GM10248 (cell line): Measurements from ENCODE around the gene SIPA1L3.

ENCODE experiments used
- CTCF ChIA-PET: fragments of 300-600 bp; sonication (Branson Sonifier 250); formaldehyde crosslinking; extraction: SDS; loops from one replicate; lab custom pipeline; 2021; ENCODE audit warnings: antibody characterized with exemption; lab: Yijun Ruan, JAX
- POLR2A ChIA-PET: fragments of 350-650 bp; sonication (Branson Sonifier 250); formaldehyde crosslinking; extraction: SDS; loops from one replicate; lab custom pipeline; 2020; ENCODE audit warnings: antibody characterized with exemption; lab: Yijun Ruan, JAX
- DNase-seq: peaks from one replicate; pipeline ENCODE4 v3.0.0; 2012; ENCODE audit errors: extremely low spot score
- CTCF ChIP-seq: IDR thresholded peaks from 2 replicates; pipeline ENCODE4 v1.5.1; 2012; ENCODE audit warnings: mild to moderate bottlenecking, low read depth; ENCODE audit errors: extremely low read depth, missing control alignments, control extremely low read depth

SIPA1L3 gene

GRCh38 chr19:38057959-38058690 is 151.1 kb downstream of the SIPA1L3 start:
- ChIA-PET POLR2A (interaction anchor here (0.6 kb wide), 1 partner anchor 41 kb away, joined by 9 read pairs; no protein-coding TSS in a partner anchor), CTCF (interaction anchor here (1.3 to 2.9 kb wide), 3 partner anchors 11 to 156 kb away, joined by 3 to 19 read pairs (median 7); no protein-coding TSS in a partner anchor)
- no peak for DNase-seq
- no peak for TF ChIP-seq CTCF

DNA sequence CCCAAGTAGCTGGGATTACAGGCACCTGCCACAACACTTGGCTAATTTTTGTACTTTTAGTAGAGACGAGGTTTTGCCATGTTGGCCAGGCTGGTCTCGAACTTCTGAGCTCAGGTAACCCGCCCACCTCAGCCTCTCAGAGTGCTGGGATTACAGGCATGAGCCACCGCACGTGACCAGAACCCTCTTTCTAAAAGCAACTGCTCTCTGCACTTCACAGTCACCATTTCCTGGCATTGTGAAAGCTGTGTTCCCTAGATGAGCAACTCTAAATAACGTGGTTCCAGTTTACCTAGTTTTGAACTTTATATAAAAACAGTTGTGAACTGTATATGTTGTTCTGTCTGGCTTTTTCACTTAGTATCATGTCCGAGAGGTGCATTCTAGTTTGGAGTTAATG is 152.9 kb downstream of the SIPA1L3 start:
- POLR2A ChIA-PET: no interaction called here
- CTCF ChIA-PET: interaction anchor here (1.0 to 2.9 kb wide), 6 partner anchors 9 to 157 kb away, joined by 3 to 19 read pairs (median 4); no protein-coding TSS in a partner anchor
- TF ChIP-seq CTCF: no peak
- no peak for DNase-seq

GRCh38 chr19:38060331-38060730 is 153.3 kb downstream of the SIPA1L3 start:
- no peak for DNase-seq
- CTCF ChIA-PET: interaction anchor here (0.8 to 2.9 kb wide), 3 partner anchors 14 to 158 kb away, joined by 3 to 19 read pairs (median 4); no protein-coding TSS in a partner anchor
- TF ChIP-seq CTCF: no peak
- POLR2A ChIA-PET: no interaction called here

GRCh38 chr19:38061294-38061693 is 154.3 kb downstream of the SIPA1L3 start:
- ChIA-PET CTCF (no interaction called here), POLR2A (no interaction called here)
- no peak for TF ChIP-seq CTCF
- DNase-seq: no peak

DNA sequence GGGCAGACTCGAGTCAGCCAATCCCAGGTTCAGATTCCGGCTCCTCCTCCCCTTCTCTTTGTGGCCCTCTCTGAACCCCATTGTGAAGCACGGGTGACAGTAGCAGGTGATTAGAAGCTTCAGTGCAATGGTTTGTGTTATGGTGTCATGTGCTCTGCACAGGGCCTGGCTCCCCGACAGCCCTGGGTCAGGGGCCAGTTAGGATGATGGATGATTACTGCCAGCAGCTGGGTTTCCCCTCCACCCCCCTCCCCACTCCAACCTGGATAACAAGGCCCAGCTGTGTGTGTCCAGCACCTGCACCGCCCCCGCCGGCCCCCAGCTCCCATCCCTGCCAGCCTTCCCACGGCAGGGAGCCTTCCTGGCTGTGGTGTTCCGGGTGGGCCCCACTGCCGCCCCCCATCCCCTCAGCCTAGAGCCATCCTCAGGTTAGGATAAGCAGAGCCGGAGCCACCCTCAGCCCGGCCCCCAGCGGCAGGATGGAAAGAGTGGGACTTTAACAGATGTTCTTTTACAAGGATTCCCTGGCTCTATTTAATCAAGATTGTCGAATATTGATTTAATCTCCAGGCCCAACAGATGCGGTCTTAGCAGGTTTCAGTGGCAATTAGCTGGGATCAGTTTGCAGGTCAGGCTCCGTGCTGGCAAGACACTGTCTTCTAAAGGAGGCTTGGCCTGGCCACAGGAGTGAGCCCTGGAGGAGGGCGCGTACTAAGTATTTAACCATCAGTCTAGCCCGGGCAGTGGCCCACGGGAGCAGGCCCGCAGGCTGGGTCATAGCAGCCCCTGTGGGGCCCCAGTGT is 156.2 kb downstream of the SIPA1L3 start:
- ChIA-PET CTCF (no interaction called here), POLR2A (no interaction called here)
- no peak for DNase-seq
- no peak for TF ChIP-seq CTCF

DNA sequence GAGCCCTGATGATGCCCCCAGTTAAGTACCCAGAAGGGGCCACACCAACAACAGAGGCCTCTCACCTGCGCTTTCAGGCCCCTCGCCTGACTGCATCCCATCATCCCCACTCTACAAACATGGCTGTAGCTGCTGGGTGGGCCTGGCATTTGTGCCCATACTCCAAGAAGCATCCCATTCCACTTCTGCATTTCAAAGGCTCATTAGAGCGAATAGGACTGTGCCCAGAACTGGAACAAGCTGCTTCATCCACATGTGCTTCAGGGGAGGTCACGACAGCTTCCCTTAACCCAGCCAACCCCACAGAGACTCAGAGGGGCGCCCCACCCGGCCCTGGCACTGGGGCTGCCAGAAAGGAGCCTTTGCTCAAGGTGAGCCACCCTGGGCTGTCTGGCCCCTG is 156.9 kb downstream of the SIPA1L3 start:
- no peak for DNase-seq
- ChIA-PET CTCF (no interaction called here), POLR2A (no interaction called here)
- no peak for TF ChIP-seq CTCF
